Skeletal muscle satellite cell (primary cell): ENCODE results near the gene PPP1R26.
"Not testable (repeated sequence)": the region's sequence is repeated elsewhere in the genome, so short reads cannot be mapped to it uniquely, and the experiment has no call there.

Experiments
- H3K27me3 ChIP-seq: 2 replicates; pipeline ENCODE4 v1.7.0; 2013; ENCODE audit warnings: low read length; ENCODE audit not compliant: control insufficient read depth, insufficient read depth
- H3K36me3 ChIP-seq: 2 replicates; pipeline ENCODE4 v1.7.0; 2013; ENCODE audit warnings: mild to moderate bottlenecking, control low read depth, low read length; ENCODE audit not compliant: insufficient read depth
- H3K4me1 ChIP-seq: 2 replicates; pipeline ENCODE4 v1.7.0; 2013; ENCODE audit warnings: low read length; ENCODE audit not compliant: control insufficient read depth, insufficient read depth
- H3K4me2 ChIP-seq: 2 replicates; pipeline ENCODE4 v1.7.0; 2013; ENCODE audit warnings: mild to moderate bottlenecking, low read length
- H3K4me3 ChIP-seq: 2 replicates; pipeline ENCODE4 v1.7.0; 2013; ENCODE audit warnings: low read length
- H3K9ac ChIP-seq: 2 replicates; pipeline ENCODE4 v1.7.0; 2013; ENCODE audit warnings: mild to moderate bottlenecking, low read depth, low read length, moderate library complexity
- H3K9me3 ChIP-seq: replicated peaks from 2 replicates; pipeline ENCODE4 v1.7.0; 2013; ENCODE audit warnings: mild to moderate bottlenecking, control low read depth, low read length

Gene PPP1R26

GRCh38 chr9:135533113-135533512 lies 53.5 kb downstream of the PPP1R26 start:
- Histone ChIP-seq H3K4me3 (no peak overlapping the region), H3K9me3 (no peaks in the 10 kb centered on the region), H3K36me3 (no peaks in the 10 kb centered on the region), H3K9ac (no peak overlapping the region), H3K4me2 (no peak overlapping the region), H3K4me1 (no peaks in the 10 kb centered on the region), H3K27me3 (peaks cover 10% of the 10 kb centered on the region)

GRCh38 chr9:135533674-135534073 lies 54.1 kb downstream of the PPP1R26 start:
- H3K4me2 ChIP-seq: no peak overlapping the region
- no peaks in the 10 kb centered on the region for H3K36me3 ChIP-seq
- H3K27me3 ChIP-seq: peaks cover 10% of the 10 kb centered on the region
- no peak overlapping the region for H3K9ac ChIP-seq
- H3K4me1 ChIP-seq: no peaks in the 10 kb centered on the region
- H3K9me3 ChIP-seq: no peaks in the 10 kb centered on the region
- H3K4me3 ChIP-seq: no peak overlapping the region

GRCh38 chr9:135534192-135534711 lies 54.7 kb downstream of the PPP1R26 start:
- not testable (repeated sequence) for H3K4me3 ChIP-seq, H3K9ac ChIP-seq, H3K4me2 ChIP-seq, H3K4me1 ChIP-seq, H3K9me3 ChIP-seq, H3K36me3 ChIP-seq
- H3K27me3 ChIP-seq: peaks cover 15% of the 10 kb centered on the region

- H3K27me3 ChIP-seq: peaks cover 19% of the 10 kb centered on the region
- H3K9me3 ChIP-seq, H3K4me2 ChIP-seq, H3K9ac ChIP-seq, H3K4me1 ChIP-seq, H3K4me3 ChIP-seq, H3K36me3 ChIP-seq: not testable (repeated sequence)
These were observed 55.2 kb downstream of the PPP1R26 start for GRCh38 chr9:135534826-135535225.

GRCh38 chr9:135535631-135536030 lies 56.0 kb downstream of the PPP1R26 start:
- not testable (repeated sequence) for H3K36me3 ChIP-seq, H3K4me2 ChIP-seq, H3K9ac ChIP-seq, H3K4me1 ChIP-seq, H3K4me3 ChIP-seq, H3K9me3 ChIP-seq
- H3K27me3 ChIP-seq: peaks cover 19% of the 10 kb centered on the region

GRCh38 chr9:135536216-135536615 lies 56.6 kb downstream of the PPP1R26 start:
- Histone ChIP-seq H3K4me3 (no peak overlapping the region), H3K27me3 (peaks cover 19% of the 10 kb centered on the region), H3K4me1 (no peaks in the 10 kb centered on the region), H3K9ac (no peak overlapping the region), H3K9me3 (no peaks in the 10 kb centered on the region), H3K36me3 (no peaks in the 10 kb centered on the region), H3K4me2 (no peak overlapping the region)
